ENCODE results near the gene SNAP47.

The SNAP47 gene

DNA sequence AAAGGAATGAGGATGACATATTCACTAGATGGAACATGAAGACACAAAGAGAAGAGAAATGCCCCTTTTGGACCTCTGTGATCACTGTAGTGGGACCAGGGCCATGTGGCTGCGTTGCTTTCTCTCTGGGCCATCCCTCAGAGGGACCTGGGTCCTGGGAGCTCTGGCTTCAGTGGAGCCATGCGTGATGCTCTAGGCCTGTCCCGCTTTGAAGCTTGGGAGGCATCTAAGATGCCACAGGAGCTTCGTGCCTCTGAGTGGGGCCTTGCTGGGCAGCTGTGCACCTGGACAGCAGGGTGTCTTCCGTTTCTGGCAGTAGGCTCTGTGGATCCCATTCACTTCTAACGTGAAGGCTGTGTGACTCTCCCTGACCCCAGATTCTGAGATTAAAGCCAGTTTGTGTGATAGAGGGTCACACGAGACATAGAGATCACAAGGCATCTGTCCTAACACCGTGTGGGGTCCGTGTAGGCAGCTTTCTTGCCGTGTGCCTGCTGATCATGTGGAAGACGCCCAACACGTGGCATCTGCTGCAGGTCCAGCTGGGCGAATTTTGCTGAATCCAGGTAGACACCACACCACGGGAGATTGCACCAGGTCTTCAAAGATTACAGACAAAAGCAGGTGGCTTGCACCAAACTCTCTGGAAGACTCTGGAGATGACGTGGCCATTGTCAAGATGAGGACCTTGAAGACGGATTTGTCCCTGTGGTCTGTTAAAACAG lies 63.0 kb downstream of the SNAP47 start:
- no peak for DNase-seq (ENCODE audit: low spot score)

DNA sequence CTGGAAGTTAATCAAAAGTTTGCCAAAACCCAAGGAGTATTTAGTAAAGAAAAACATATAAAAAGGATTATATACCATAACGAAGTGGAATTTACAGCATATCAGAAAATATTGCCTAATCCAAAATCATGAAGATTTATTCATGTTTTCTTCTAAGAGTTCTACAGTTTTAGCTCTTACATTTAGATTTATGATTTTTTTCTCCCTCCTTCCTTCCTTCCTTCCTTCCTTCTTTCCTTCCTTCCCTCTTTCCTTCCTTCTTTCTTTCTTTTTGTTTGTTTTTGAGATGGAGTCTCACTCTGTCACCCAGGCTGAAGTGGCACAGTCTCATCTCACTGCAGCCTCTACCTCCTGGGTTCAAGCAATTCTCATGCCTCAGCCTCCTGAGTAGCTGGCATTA lies 64.5 kb downstream of the SNAP47 start:
- DNase-seq (ENCODE audit: low spot score): no peak

- no peak for DNase-seq (ENCODE audit: low spot score)
These were observed 68.7 kb downstream of the SNAP47 start for GRCh38 chr1:227803933-227804332.

DNA sequence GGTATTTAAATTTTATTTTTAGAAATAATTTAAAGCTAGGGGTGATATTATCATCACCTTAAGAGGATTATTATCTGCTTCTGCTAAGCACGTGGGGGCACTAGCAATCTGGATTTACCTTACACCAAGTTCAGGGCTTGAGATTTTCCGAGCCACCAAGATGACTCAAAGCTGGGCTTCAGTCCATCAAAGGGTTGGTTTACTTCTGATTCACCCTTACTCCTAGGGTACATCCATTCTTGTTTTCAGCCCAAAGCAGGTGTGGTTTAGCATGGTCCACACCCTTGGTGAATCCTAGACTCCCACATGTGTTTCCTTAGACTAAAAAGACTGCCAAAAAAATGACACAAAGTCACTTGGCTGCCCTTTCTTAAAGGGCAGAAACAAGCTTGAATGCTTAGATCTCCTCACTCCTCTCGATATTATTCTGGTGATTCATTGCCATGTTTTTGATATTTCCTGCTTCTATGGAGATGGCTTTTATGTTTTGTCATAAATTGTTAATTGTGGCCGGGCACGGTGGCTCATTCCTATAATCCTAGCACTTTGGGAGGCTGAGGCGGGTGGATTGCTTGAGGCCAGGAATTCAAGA lies 70.5 kb downstream of the SNAP47 start:
- DNase-seq (ENCODE audit: low spot score): peak; percentile 45

- peak; percentile 83 for DNase-seq (ENCODE audit: low spot score)
These were observed 73.3 kb downstream of the SNAP47 start for GRCh38 chr1:227808566-227808965.

DNA sequence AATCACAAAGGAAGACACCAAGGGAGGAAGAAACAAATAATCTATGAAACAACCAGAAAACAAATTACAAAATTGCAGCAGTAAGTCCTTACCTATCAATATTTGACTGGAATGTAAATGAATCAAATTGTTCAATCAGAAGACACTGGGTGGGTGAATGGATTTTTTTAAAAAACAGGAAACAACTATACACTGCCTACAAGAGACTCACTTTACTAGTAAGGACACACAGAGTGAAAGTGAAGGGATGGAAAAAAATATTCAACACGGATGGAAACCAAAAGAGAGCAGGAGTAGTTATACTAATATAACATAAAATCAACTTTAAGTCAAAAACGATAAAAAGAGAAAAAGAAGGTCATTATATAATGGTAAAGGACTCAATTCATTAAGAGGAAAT lies 73.8 kb downstream of the SNAP47 start:
- DNase-seq (ENCODE audit: low spot score): no peak

- DNase-seq (ENCODE audit: low spot score): no peak
These were observed 78.7 kb downstream of the SNAP47 start for GRCh38 chr1:227813962-227814361.

- no peak for DNase-seq (ENCODE audit: low spot score)
These were observed 80.5 kb downstream of the SNAP47 start, which contains the start of gene PRSS38 for GRCh38 chr1:227815468-227816409. Gene PRSS38 (plus strand): TSS chr1:227815675. CDS start chr1:227815717, 42 bp downstream.

GRCh38 chr1:227816750-227817446 lies 81.7 kb downstream of the SNAP47 start:
- DNase-seq (ENCODE audit: low spot score): no peak

GRCh38 chr1:227823537-227823936 lies 88.3 kb downstream of the SNAP47 start:
- no peak for DNase-seq (ENCODE audit: low spot score)

DNA sequence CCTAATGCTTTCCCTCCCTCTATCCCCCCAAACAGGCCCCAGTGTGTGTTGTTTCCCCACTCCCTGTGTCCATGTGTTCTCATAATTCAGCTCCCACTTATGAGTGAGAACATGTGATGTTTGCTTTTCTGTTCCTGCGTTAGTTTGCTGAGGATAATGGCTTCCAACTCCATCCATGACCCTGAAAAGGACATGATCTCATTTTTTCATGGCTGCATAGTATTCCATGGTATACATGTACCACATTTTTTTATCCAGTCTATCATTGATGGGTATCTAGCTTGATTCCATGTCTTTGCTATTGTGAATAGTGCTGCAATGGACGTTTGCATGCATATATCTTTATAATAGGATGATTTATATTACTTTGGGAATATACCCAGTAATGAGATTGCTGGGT lies 89.0 kb downstream of the SNAP47 start:
- DNase-seq (ENCODE audit: low spot score): no peak

- DNase-seq (ENCODE audit: low spot score): no peak
These were observed 93.6 kb downstream of the SNAP47 start for GRCh38 chr1:227828786-227829185.

Measured in COLO829 (cell line).